Stimulated activated CD4-positive, alpha-beta T cell treated with anti-CD3 and anti-CD28 coated beads, Interleukin-15, amount 100 ng/mL, for 1 hour (primary cell): ENCODE results near the gene NIPSNAP2.
"Not testable (repeated sequence)": the region's sequence is repeated elsewhere in the genome, so short reads cannot be mapped to it uniquely, and the experiment has no call there.

Experiments used
- DNase-seq, 2 donors: peaks; one replicate each; pipeline ENCODE4 v3.0.0-alpha.2; 2020; ENCODE audit warnings: low read depth in 1 of 2, low spot score in 1 of 2

Gene NIPSNAP2

GRCh38 chr7:55975988-55976633 lies 11.7 kb downstream of the NIPSNAP2 start:
- DNase-seq = no peak

DNA sequence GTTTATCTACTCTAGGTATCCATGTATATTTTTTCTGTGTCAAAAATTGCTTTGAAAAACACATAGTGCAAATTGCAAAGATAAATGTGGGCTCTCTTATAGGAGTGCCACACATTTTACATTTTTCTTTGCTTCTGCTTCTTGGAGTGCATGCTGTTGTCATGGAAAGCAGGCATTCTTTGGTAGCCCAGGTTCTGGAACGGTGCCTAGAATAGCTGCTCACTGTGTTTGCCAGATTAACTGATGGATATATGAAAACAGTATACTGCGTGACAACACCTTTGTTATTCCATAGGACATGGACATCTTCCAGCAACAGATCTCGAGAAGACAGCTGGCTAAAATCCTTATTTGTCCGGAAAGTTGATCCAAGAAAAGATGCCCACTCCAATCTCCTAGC lies 13.4 kb downstream of the NIPSNAP2 start:
- DNase-seq = no peak

DNA sequence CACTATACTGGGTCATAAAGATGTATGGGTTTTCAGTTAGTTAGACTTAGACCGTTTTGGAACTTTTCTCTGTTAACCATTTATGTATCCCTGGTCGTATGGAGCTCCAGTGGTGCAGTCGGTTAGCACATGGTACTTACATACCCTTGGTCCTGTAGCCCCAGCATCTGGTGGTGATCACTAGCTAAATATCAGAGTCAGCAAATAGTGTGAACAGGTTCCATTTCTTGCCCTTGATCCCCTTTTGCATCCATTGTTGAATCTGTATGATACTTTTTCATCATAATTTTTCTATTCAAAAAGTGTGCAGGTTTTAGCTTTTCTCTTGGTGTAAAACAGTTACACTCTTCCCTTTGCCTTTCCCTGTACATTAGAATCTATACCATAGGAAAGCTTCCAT lies 15.9 kb downstream of the NIPSNAP2 start:
- DNase-seq = no peak

DNA sequence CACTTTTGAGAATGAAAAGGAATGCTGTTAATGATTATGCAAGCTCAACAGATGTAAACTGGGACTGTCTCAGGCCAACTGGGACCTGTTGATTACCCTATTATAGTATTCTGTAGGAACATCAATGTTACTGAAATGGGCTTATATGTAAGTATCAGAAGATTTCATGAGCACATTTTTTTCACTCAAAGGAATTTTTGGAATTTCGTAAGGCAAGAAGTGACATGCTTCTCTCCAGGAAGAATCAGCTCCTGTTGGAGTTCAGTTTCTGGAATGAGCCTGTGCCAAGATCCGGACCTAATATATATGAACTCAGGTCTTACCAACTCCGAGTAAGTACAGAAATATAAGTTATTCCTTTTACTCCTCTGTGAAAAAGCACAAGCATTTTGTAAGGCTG lies 19.2 kb downstream of the NIPSNAP2 start:
- DNase-seq = no peak

DNA sequence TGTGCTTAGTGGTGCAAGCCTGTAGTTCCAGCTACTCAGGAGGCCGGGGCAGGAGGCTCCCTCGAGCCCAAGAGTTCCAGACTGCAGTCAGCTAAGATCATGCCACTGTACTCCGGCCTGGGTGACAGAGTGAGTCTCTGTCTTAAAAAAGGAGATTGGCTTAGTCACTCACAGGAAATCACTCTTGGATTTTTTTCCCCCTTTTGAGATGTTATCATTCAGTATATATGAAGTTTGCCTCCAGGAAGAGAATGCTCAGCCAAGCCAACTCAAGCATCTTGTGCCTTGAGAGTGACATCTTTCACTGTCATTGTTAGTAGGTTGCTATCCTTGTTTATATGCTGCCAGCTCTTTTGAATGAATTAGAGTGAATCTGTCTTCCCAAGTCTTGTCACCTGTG lies 28.0 kb downstream of the NIPSNAP2 start:
- no peak for DNase-seq

GRCh38 chr7:55996856-55997500 lies 32.6 kb downstream of the NIPSNAP2 start:
- no peak for DNase-seq

- no peak for DNase-seq
These were observed 39.4 kb downstream of the NIPSNAP2 start for GRCh38 chr7:56003749-56004148.

DNA sequence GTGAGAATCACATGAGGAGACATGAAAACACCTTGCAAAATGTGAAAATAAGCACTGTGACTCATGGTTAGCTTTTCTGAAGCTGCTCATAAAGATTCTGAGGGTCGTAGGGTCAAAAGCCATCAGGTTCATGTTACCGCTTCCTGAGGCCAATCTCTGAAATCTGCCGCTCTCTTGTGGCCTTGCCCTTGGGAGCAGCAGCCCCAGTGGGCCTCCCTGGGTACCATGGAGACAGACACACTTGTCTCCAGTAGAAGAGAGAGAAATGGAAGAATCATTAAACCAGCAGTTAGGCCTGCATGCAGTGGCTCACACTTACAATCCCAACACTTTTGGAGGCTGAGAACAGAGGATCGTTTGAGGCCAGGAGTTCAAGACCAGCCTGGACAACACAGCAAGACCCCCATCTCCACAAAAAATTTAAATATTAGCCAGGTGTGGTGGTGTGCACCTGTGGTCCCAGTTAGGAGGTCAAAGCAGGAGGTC lies 42.8 kb downstream of the NIPSNAP2 start:
- DNase-seq = no peak

GRCh38 chr7:56007891-56008290 lies 43.5 kb downstream of the NIPSNAP2 start:
- DNase-seq = no peak

GRCh38 chr7:56009695-56010094 lies 45.3 kb downstream of the NIPSNAP2 start:
- no peak for DNase-seq

GRCh38 chr7:56017015-56017414 lies 52.6 kb downstream of the NIPSNAP2 start:
- DNase-seq = not testable (repeated sequence)

DNA sequence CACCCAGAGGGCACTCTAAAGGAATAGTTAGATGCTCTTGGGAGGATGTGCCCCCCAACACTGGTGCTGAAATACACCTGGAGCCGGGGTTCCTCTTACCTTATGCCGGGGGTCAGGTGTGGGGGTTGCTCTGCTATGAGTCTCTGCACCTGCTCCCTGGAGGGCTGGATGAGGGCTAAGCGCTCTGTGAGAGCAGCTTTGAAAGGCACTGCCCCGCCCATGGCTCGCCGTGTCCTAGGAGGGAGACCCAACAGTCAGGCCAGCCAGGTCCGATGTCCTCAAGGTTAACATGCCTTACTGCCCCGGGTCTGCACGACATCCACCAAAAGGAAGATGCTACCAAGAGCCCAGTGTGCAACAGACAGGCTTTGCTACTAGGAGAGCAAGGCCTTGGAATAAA lies 55.1 kb downstream of the NIPSNAP2 start:
- no peak for DNase-seq

DNA sequence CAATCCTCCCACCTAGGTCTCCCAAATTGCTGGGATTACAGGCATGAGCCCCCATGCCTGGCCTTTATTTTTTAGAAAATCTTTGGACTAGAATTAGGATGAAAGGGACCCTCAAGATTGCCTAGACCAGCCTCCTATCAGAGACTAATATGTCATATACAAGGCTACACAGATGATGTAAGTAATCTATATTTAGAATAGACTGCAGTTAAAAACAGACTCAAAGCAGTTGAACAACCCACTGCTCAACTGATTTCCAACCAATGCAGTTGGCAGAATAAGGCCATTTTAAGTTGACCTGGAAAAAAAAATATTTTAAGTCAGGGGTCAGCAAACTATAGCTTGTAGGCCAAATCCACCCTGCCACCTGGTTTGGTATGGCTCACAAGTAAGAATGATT lies 59.1 kb downstream of the NIPSNAP2 start:
- no peak for DNase-seq

- no peak for DNase-seq
These were observed 62.2 kb downstream of the NIPSNAP2 start for GRCh38 chr7:56026538-56026937.

DNA sequence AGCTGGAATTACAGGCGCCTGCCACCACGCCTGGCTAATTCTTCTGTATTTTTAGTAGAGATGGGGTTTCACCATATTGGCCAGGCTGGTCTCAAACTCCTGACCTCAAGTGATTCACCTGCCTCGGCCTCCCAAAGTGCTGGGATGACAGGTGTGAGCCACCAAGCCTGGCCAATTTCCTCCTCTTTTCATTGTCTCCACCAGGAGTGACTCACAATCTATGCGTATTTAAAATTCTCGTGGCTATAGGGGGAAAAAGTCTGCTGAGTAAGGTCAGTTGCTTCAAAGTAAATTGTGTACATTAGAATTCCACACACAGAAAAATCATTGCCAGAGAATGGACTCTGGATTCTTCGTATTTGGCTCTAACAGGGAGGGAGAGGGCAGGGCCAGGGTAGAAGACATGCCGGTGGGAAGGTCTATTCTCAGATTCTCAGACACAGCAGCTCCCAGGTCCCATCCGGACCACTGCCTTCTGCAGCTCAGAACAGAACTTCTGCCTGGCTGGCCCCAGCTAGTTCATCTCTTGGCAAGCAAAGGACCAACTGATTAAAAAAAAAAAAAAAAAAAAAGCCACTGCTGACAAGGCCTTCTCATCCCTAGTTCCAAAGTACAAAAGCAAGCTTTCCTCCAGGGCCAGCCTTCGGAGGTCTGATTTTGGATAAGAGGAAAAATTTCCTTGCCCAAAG lies 64.7 kb downstream of the NIPSNAP2 start:
- no peak for DNase-seq

DNA sequence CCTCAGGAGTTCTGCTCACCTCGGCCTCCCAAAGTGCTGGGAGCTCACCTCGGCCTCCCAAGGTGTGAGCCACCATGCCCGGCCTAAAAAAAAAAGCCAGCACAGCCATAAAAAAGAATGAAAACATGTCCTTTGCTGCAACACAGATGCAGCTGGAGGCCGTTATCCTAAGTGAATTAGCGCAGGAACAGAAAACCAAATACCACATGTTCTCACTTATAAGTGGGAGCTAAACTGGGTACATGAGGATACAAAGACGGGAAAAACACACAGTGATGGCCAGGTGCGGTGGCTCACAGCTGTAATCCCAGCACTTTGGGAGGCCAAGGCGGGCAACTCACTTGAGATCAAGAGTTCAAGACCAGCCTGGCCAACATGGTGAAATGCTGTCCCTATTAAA lies 66.0 kb downstream of the NIPSNAP2 start:
- no peak for DNase-seq

- not testable (repeated sequence) for DNase-seq
These were observed 67.2 kb downstream of the NIPSNAP2 start for GRCh38 chr7:56031556-56031955.

GRCh38 chr7:56032578-56032977 lies 68.2 kb downstream of the NIPSNAP2 start:
- DNase-seq = not testable (repeated sequence)

GRCh38 chr7:56033671-56034432 lies 69.5 kb downstream of the NIPSNAP2 start:
- peak; percentile 39 to 62 for DNase-seq

DNA sequence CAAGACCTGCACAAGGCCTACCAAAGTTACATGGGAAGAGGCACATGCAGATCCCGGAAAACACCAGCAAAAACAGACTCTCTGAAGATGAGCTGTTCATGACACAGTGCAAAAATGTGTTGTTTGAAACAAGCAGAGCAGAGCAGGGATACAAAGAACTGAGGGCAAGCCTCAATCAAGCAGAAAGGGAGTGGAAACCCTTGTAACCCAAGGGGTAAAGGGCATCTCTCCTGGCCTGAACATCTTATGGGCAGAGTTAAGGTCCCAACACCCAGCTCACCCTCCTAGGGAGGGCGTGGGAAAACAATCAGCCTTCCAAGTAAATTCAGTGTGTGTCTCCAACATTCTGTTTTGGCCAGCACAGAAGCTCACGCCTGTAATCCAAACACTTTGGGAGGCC lies 76.3 kb downstream of the NIPSNAP2 start:
- DNase-seq = no peak

DNA sequence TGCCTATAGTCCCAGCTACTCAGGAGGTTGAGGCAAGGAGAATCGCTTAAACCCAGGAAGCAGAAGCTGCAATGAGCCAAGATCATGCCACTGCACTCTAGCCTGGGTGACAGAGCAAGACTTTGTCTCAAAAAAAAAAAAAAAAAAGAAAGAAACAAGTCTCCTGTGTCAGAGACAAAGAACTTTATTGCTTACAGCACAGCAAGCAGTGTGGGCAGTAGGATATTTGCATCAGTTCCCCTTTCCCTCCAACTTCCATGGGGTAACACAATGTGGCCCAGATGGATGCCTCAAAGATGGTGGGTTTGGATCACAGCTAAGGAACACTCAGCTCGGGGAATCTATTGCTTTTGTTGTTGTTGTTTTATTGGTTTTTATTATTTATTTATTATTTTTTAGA lies 81.4 kb downstream of the NIPSNAP2 start:
- not testable (repeated sequence) for DNase-seq
